Measurements from ENCODE around the gene CCDC97. TPM values are rescaled to one million over a fixed set of nuclear protein-coding genes. Genes with fewer than 3 reads are reported as not detected.
A peak's percentile ranks its signal among the peaks of the same experiment; 100 is the strongest.

CCDC97 gene
- total RNA-seq, 1 experiment from 2014 or later: 39.4 TPM

DNA sequence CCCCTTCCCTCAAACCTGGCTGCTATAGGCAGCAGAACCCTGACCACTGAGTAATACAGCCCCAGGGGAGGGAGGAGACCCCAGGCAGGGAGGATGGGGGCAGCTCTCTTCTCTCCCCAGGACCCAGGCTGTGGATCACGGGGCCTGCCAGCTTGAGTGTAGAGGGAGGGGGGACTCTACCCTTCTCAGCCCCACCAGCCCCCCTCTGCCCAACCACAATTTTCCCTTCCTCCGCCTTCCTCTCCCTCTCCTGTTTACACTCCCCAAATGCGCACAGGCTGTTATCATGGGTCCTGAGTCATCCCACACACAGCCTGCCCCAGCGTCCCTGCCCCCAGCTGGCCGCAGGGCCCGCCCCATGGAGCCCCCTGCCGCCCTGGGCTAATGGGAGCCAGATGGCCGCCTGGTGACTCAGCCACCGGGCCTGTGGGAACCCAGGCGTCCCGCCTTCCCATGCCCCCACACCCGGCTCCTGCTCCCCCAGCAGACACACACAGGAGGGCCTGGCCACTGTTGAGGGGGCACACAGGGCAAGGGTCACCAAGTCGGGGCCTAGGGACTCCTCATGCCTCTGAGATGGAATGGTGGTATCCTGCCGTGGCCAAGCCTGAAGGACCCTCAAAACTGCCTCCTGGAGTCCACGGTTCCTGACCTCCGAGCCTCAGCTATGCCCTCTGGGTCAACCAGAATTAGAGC lies 13.6 kb downstream of the CCDC97 start:
- peaks cover 2% of the 10 kb centered on the region for H4K20me1 ChIP-seq (ENCODE audit: control insufficient read depth, insufficient read depth, insufficient read length)
- H4K8ac ChIP-seq (replicated peaks; ENCODE audit: insufficient read length, low read depth, low read length): no peak overlapping the region
- no peak overlapping the region for H2BK120ac ChIP-seq (ENCODE audit: low read depth, low read length, poor library complexity, severe bottlenecking)
- H3K4me2 ChIP-seq (ENCODE audit: insufficient read depth, insufficient read length, low read length): no peak overlapping the region
- no peaks in the 10 kb centered on the region for H3K9me3 Mint-ChIP-seq
- TF ChIP-seq, protein P1, sequence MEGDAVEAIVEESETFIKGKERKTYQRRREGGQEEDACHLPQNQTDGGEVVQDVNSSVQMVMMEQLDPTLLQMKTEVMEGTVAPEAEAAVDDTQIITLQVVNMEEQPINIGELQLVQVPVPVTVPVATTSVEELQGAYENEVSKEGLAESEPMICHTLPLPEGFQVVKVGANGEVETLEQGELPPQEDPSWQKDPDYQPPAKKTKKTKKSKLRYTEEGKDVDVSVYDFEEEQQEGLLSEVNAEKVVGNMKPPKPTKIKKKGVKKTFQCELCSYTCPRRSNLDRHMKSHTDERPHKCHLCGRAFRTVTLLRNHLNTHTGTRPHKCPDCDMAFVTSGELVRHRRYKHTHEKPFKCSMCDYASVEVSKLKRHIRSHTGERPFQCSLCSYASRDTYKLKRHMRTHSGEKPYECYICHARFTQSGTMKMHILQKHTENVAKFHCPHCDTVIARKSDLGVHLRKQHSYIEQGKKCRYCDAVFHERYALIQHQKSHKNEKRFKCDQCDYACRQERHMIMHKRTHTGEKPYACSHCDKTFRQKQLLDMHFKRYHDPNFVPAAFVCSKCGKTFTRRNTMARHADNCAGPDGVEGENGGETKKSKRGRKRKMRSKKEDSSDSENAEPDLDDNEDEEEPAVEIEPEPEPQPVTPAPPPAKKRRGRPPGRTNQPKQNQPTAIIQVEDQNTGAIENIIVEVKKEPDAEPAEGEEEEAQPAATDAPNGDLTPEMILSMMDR (conservative IDR thresholded peaks at IDR 0.05): no peak
- peak overlapping the region; percentile 38 to 91 (median 78); a peak in 5 of 7 replicates for H3K27ac Mint-ChIP-seq
- no peaks in the 10 kb centered on the region for H3K9me3 ChIP-seq (ENCODE audit: control insufficient read depth, low read depth, low read length)
- H3K23me2 ChIP-seq (ENCODE audit: insufficient read length, low read depth, low read length, poor library complexity, severe bottlenecking): peaks cover 14% of the 10 kb centered on the region
- H3K56ac ChIP-seq (ENCODE audit: insufficient read length, low read depth, low read length): no peak overlapping the region
- peaks cover 1% of the 10 kb centered on the region; the same call in 1 of the 2 replicates for H3K27me3 Mint-ChIP-seq (ENCODE audit: low read depth)
- H3K18ac ChIP-seq (ENCODE audit: insufficient read length, low read depth, low read length): no peak overlapping the region
- peaks cover 51 to 52% of the 10 kb centered on the region in 2 experiments for H3K4me1 Mint-ChIP-seq
- H3K9ac ChIP-seq (ENCODE audit: extremely low read depth, insufficient read length, low read length): no peak overlapping the region
- H2BK5ac ChIP-seq (ENCODE audit: insufficient read length, low read length): no peak overlapping the region
- H3K27me3 ChIP-seq (ENCODE audit: insufficient read depth, low read length): no peaks in the 10 kb centered on the region
- H3K4ac ChIP-seq (ENCODE audit: low read depth, low read length): no peak overlapping the region
- no peak overlapping the region for H2BK15ac ChIP-seq (ENCODE audit: low read depth, low read length)
- H3K79me2 ChIP-seq (ENCODE audit: insufficient read depth, low read length): no peaks in the 10 kb centered on the region
- H2AK5ac ChIP-seq (ENCODE audit: insufficient read length, low read length): no peak overlapping the region
- DNase-seq: peak; percentile 75
- no peak overlapping the region for H2BK20ac ChIP-seq (ENCODE audit: low read depth, low read length, poor library complexity, severe bottlenecking)
- H3K4me1 ChIP-seq (ENCODE audit: insufficient read depth, low read length): peaks cover 12% of the 10 kb centered on the region; the same call in 1 of the 2 replicates
- no peak overlapping the region for H4K5ac ChIP-seq (ENCODE audit: insufficient read length, low read depth, low read length)
- no peak overlapping the region for H3K14ac ChIP-seq (ENCODE audit: insufficient read depth, low read length)
- no peak overlapping the region for H3K23ac ChIP-seq (ENCODE audit: insufficient read length, low read depth, low read length)
- H3K36me3 Mint-ChIP-seq (ENCODE audit: insufficient read depth in 1 of 3, low read depth in 3 of 3): peaks cover 3 to 49% (median 28%) of the 10 kb centered on the region in 3 experiments; a peak in 6 of 7 replicates
- WGBS (ENCODE audit: extremely low coverage, insufficient read length, low lambda C conversion rate): no CpG with 5 or more reads among the region's 16 CpGs
- H4K91ac ChIP-seq (ENCODE audit: insufficient read length, low read depth, low read length): no peak overlapping the region
- H3K4me3 Mint-ChIP-seq: peak overlapping the region in 1 of 2 experiments; percentile 31; a peak in 1 of 5 replicates
- no peaks in the 10 kb centered on the region for H3K79me1 ChIP-seq (ENCODE audit: insufficient read depth, low read depth, low read length, poor library complexity, severe bottlenecking)
- no peak overlapping the region for H2BK12ac ChIP-seq (ENCODE audit: insufficient read length, low read depth, low read length)
- no peak overlapping the region for H3K27ac ChIP-seq (ENCODE audit: insufficient read length, low read depth, low read length)
- H2AFZ ChIP-seq (ENCODE audit: low read length): no peak overlapping the region
- no peak overlapping the region for H3T11ph ChIP-seq (ENCODE audit: low read length)

Measured in H9 (cell line).